ENCODE data around the gene ADAMTS14. TPM values are rescaled to one million over a fixed set of nuclear protein-coding genes. Genes with fewer than 3 reads are reported as not detected.
A peak's percentile ranks its signal among the peaks of the same experiment; 100 is the strongest.

Gene ADAMTS14
- total RNA-seq, 2 donors from 2014 or later = 0.33 TPM; not detected in 1

DNA sequence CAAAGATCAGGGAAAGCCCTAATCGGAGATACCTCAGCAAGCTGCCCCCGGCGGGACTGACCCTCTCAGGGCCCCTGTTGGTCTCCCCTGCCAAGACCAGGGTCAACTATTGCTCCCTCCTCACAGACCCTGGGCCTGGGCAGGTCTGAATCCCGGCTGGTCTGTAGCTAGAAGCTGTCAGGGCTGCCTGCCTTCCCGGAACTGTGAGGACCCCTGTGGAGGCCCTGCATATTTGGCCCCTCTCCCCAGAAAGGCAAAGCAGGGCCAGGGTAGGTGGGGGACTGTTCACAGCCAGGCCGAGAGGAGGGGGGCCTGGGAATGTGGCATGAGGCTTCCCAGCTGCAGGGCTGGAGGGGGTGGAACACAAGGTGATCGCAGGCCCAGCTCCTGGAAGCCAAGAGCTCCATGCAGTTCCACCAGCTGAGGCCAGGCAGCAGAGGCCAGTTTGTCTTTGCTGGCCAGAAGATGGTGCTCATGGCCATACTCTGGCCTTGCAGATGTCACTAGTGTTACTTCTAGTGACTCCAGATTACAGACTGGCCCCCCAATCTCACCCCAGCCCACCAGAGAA, 88.8 kb downstream of the ADAMTS14 start:
- intact Hi-C loops (cut with DNase I) = no loop called here
- Histone ChIP-seq H3K4me1 (no peaks in the 10 kb centered on the region), H3K36me3 (replicated peaks in 1 of 2; ENCODE audit: insufficient read depth in 1 of 2, low read depth in 2 of 2) (no peaks in the 10 kb centered on the region), H3K27me3 (no peaks in the 10 kb centered on the region), H3K4me3 (no peak overlapping the region), H3K9me3 (peaks cover 0 to 6% (median 0%) of the 10 kb centered on the region in 3 donors), H3K27ac (no peak overlapping the region)
- no peak for ATAC-seq
- WGBS, 2 donors = 49 to 76% methylated on average over 5 to 7 of the region's 7 CpGs
- TF ChIP-seq CTCF (IDR thresholded peaks at IDR 0.05) (no peak), POLR2A (IDR thresholded peaks at IDR 0.05) (no peak)
- DNase-seq = peak in 1 of 4 donors; percentile 5

GRCh38 chr10:70761727-70762350, 89.5 kb downstream of the ADAMTS14 start:
- DNase-seq (no peak), ATAC-seq (no peak)
- 58 to 64% methylated on average over 4 to 10 of the region's 10 CpGs for WGBS, 2 donors

DNA sequence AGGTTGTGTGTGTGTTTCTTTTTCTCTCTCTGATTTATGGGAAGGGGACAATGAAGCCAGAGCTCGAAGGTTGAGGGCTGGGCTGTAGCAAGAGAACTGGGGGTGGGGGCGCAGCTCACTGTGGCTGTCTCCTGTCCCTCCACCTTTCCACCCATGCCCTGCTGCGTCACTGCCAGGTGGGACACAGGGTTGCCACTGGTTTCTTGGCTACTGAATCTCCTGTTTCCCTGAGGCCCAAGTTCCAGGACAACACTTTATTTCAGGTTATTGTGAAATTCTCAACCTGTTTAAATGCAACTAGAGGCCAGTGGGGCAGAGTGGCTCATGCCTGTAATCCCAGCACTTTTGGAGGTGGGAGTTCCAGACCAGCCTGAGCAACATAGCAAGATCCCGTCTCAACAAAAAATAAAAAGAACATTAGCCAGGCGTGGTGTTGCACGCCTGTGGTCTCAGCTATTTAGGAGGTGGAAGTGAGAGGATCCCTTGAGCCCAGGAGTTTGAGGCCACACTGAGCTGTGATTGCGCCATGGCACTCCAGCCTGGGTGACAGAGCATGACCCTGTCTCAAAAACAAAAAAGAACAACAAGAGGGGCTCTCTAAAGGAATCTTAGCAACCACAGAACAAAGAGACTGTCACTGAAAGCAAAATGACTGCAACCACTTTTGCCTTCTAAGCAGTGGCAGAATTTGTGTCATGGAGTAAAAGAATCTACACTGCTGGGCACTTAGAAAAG, 90.3 kb downstream of the ADAMTS14 start:
- no peak for DNase-seq

More at GRCh38 chr10:70761727-70762350, 89.5 kb downstream of the ADAMTS14 start:
- Histone ChIP-seq H3K27ac (no peak overlapping the region), H3K9me3 (peaks cover 0 to 10% (median 0%) of the 10 kb centered on the region in 3 donors), H3K27me3 (no peaks in the 10 kb centered on the region), H3K4me1 (no peaks in the 10 kb centered on the region), H3K36me3 (replicated peaks in 1 of 2; ENCODE audit: insufficient read depth in 1 of 2, low read depth in 2 of 2) (no peaks in the 10 kb centered on the region), H3K4me3 (no peak overlapping the region)
- intact Hi-C loops (cut with DNase I) = no loop called here
- TF ChIP-seq CTCF (IDR thresholded peaks at IDR 0.05) (no peak), POLR2A (IDR thresholded peaks at IDR 0.05) (no peak)

GRCh38 chr10:70763567-70763966, 91.3 kb downstream of the ADAMTS14 start:
- intact Hi-C loops (cut with DNase I) = no loop called here
- no peak for ATAC-seq
- peak in 1 of 4 donors; percentile 2 for DNase-seq
- TF ChIP-seq POLR2A (IDR thresholded peaks at IDR 0.05) (no peak), CTCF (IDR thresholded peaks at IDR 0.05) (no peak)
- H3K9me3 ChIP-seq = peaks cover 0 to 10% (median 0%) of the 10 kb centered on the region in 3 donors
- WGBS, 2 donors = 62 to 75% methylated on average over 3 of the region's 3 CpGs
- H3K4me3 ChIP-seq = no peak overlapping the region
- H3K27me3 ChIP-seq = no peaks in the 10 kb centered on the region
- no peaks in the 10 kb centered on the region for H3K4me1 ChIP-seq
- no peak overlapping the region for H3K27ac ChIP-seq
- no peaks in the 10 kb centered on the region for H3K36me3 ChIP-seq (replicated peaks in 1 of 2; ENCODE audit: insufficient read depth in 1 of 2, low read depth in 2 of 2)

More for the DNA sequence above, 90.3 kb downstream of the ADAMTS14 start:
- Histone ChIP-seq H3K4me3 (no peak overlapping the region), H3K4me1 (no peaks in the 10 kb centered on the region), H3K27me3 (no peaks in the 10 kb centered on the region), H3K27ac (no peak overlapping the region), H3K36me3 (replicated peaks in 1 of 2; ENCODE audit: insufficient read depth in 1 of 2, low read depth in 2 of 2) (no peaks in the 10 kb centered on the region), H3K9me3 (peaks cover 0 to 10% (median 0%) of the 10 kb centered on the region in 3 donors)
- 67 to 72% methylated on average over 7 of the region's 7 CpGs for WGBS, 2 donors
- intact Hi-C loops (cut with DNase I) = no loop called here
- ATAC-seq = no peak
- TF ChIP-seq POLR2A (IDR thresholded peaks at IDR 0.05) = no peak
- TF ChIP-seq CTCF (IDR thresholded peaks at IDR 0.05) = no peak

Data from body of pancreas (tissue), 4 donors.